HepG2 (cell line): ENCODE data around the gene ADAD2. TPM values are rescaled to one million over a fixed set of nuclear protein-coding genes. Genes with fewer than 3 reads are reported as not detected.

Source experiments
- ATAC-seq: fragments of 200-7000 bp; cut with Tn5 transposase; 3 replicates; pipeline ENCODE4 v1.9.1; 2020; ENCODE audit warnings: mild to moderate bottlenecking, moderate library complexity
- BruUV-seq: library from RNA; stranded (reverse); fragments of 400-500 nt; replicated peaks from 2 replicates; lab custom pipeline; 2021; lab: Mats Ljungman, UMichigan
- CTCF ChIA-PET: fragments of 300-600 bp; formaldehyde crosslinking; extraction: SDS; loops from one replicate; lab custom pipeline; 2021; ENCODE audit warnings: low total read pairs, inconsistent platforms, low intra/inter-chr PET ratio; lab: Yijun Ruan, JAX
- POLR2A ChIA-PET: fragments of 350-600 bp; sonication (Branson Sonifier 250); formaldehyde crosslinking; loops from one replicate; lab custom pipeline; 2020; ENCODE audit warnings: antibody characterized with exemption, inconsistent platforms; lab: Yijun Ruan, JAX
- DNase-seq: peaks from one replicate; pipeline ENCODE4 v3.0.0-alpha.2; 2015; ENCODE audit warnings: low spot score
- FAIRE-seq: peaks from 3 replicates; lab custom pipeline; 2011; peaks lifted over from hg19 to GRCh38; lab: Jason Lieb, UNC
- H2AFZ ChIP-seq: one replicate; pipeline ENCODE4 v1.6.1; 2011; ENCODE audit warnings: low read length, inconsistent platforms
- H3K27ac ChIP-seq: fragments of 300-600 bp; 3 replicates; pipeline ENCODE4 v1.8.0; 2011; ENCODE audit warnings: mixed run types, mild to moderate bottlenecking, mixed read lengths, low read length, inconsistent platforms; ENCODE audit not compliant: insufficient read depth; ENCODE audit errors: extremely low read length
- H3K27me3 ChIP-seq, 2 experiments: fragments of 200-600 bp in 1 of 2; 2 replicates in 1 of 2; 3 replicates in 1 of 2; pipeline versions ENCODE4 v1.6.0 to v1.8.0; 2011; ENCODE audit warnings: low read length in 2 of 2, mild to moderate bottlenecking in 2 of 2, moderate library complexity in 2 of 2, inconsistent platforms in 1 of 2; ENCODE audit not compliant: insufficient read depth in 2 of 2, control insufficient read depth in 1 of 2
- H3K36me3 ChIP-seq, 2 experiments: fragments of 200-600 bp in 1 of 2; replicated peaks in 1 of 2; 2 replicates in 1 of 2; 3 replicates in 1 of 2; pipeline versions ENCODE4 v1.5.1 to v1.8.0; 2011; ENCODE audit warnings: low read length in 2 of 2, inconsistent platforms in 1 of 2; ENCODE audit not compliant: insufficient read depth in 2 of 2, control insufficient read depth in 1 of 2
- H3K4me1 ChIP-seq: 2 replicates; pipeline ENCODE4 v1.5.1; 2012; ENCODE audit warnings: low read length, inconsistent platforms; ENCODE audit not compliant: insufficient read depth
- H3K4me2 ChIP-seq: 2 replicates; pipeline ENCODE4 v1.6.0; 2011; ENCODE audit warnings: low read depth, low read length, inconsistent platforms
- H3K4me3 ChIP-seq, 3 experiments: fragments of 200-600 bp in 1 of 3; sonication (generic), shearing (Covaris generic) in 1 of 3; replicated peaks in 1 of 3; 2 replicates each; pipeline ENCODE4 v1.5.1; 2011 to 2016; ENCODE audit warnings: low read length in 3 of 3, inconsistent platforms in 2 of 3, low read depth in 2 of 3, mild to moderate bottlenecking in 2 of 3, control low read depth in 1 of 3, mixed read lengths in 1 of 3; ENCODE audit not compliant: insufficient read depth in 1 of 3
- H3K79me2 ChIP-seq: one replicate; pipeline ENCODE4 v1.6.1; 2011; ENCODE audit warnings: low read length, inconsistent platforms; ENCODE audit not compliant: insufficient read depth
- H3K9ac ChIP-seq: 2 replicates; pipeline ENCODE4 v1.6.0; 2011; ENCODE audit warnings: mild to moderate bottlenecking, low read depth, low read length, inconsistent platforms; ENCODE audit not compliant: insufficient read depth
- H3K9me3 ChIP-seq: 2 replicates; pipeline ENCODE4 v1.5.1; 2012; ENCODE audit warnings: mild to moderate bottlenecking, low read length
- H4K20me1 ChIP-seq: 2 replicates; pipeline ENCODE4 v1.6.0; 2011; ENCODE audit warnings: inconsistent platforms, mild to moderate bottlenecking, low read length, moderate library complexity; ENCODE audit not compliant: insufficient read depth
- SIX4 ChIP-seq: sonication (generic); formaldehyde crosslinking; IDR thresholded peaks from 2 replicates; pipeline ENCODE4 v1.4.0; 2020; ENCODE audit warnings: missing genetic modification reagents
- TBX3 ChIP-seq: fragments of 450-650 bp; IDR thresholded peaks from 2 replicates; pipeline ENCODE4 v1.6.1; 2017; ENCODE audit warnings: antibody characterized with exemption, mild to moderate bottlenecking, inconsistent platforms, borderline replicate concordance
- WIZ ChIP-seq: sonication (generic); formaldehyde crosslinking; IDR thresholded peaks from 2 replicates; pipeline ENCODE4 v1.5.1; 2020; ENCODE audit warnings: mild to moderate bottlenecking, missing genetic modification reagents
- WGBS: methylation state at CpG from one replicate; pipeline ENCODE4 v1.1.6; 2017; ENCODE audit warnings: low lambda C conversion rate; 5-methylcytosine and 5-hydroxymethylcytosine counted together
- in situ Hi-C: cut with HindIII; loops from 2 replicates; pipeline ENCODE4 v1.10.0; 2017; ENCODE audit warnings: low pct_unique_long_range_greater_than_20kb; ENCODE audit not compliant: extremely low pct_ligation_motif_present
- intact Hi-C: fragments of 100-400 bp; cut with micrococcal nuclease; formaldehyde crosslinking; loops from one replicate; pipeline ENCODE4 v1.10.0; 2022; ENCODE audit not compliant: unreplicated experiment
- polyA plus RNA-seq, 8 experiments: library from polyadenylated mRNA; depleted of rRNA in 3 of 8; stranded (reverse) in 7 of 8; unstranded in 1 of 8; fragments of >200 nt; fragmentation: Illumina TruSeq in 4 of 8; extraction: Trizol in 4 of 8; gene quantifications; 2 replicates each; pipeline versions ENCODE4 v1.2.1 to v1.2.3, GENCODE V29; 2011 to 2016; ENCODE audit warnings: low read depth in 4 of 8, missing spikeins in 1 of 8, mixed read lengths in 1 of 8; ENCODE audit not compliant: insufficient read depth in 1 of 8
- total RNA-seq, 5 experiments: library from RNA; depleted of rRNA; stranded (reverse); fragments of >200 nt; fragmentation: Illumina TruSeq; extraction: Trizol; gene quantifications; 2 replicates each; pipeline ENCODE4 v1.2.3, GENCODE V29; 2016; ENCODE audit warnings: low read depth in 1 of 5
- TF ChIP-seq, protein P1 (sequence below): sonication (generic); formaldehyde crosslinking; IDR thresholded peaks from 2 replicates; pipeline ENCODE4 v1.4.0; 2020; ENCODE audit warnings: missing genetic modification reagents
- TF ChIP-seq, protein P2 (sequence below): sonication (generic); formaldehyde crosslinking; conservative IDR thresholded peaks from 2 replicates; pipeline ENCODE4 v1.4.0; 2020; ENCODE audit warnings: missing genetic modification reagents

The ADAD2 gene
- total and polyA plus RNA-seq, 2 of the 13 experiments (the other 11 are each of a cell fraction or from before 2014, with no cell fraction given), result not detected

DNA sequence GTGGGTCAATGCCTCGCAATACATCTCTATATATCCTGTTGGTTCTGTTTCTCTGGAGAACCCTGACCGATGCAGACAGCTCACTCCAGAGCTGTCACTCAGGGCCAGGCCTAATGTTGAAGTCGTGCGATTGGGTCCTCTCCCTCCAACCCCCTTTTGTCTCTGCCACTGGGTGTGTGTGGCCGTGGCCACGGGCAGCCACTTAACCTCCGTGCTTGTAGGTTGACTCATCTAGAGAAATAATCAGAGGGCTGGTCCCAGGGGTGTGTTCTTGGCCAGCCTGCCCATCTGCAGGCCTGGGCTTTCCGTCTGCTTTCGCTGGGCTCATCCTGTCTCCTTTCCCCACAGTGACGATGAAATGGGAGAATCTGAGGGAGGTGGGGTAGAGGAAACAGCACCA lies 7.4 kb downstream of the ADAD2 start (continued):
- TF ChIP-seq, protein P1, sequence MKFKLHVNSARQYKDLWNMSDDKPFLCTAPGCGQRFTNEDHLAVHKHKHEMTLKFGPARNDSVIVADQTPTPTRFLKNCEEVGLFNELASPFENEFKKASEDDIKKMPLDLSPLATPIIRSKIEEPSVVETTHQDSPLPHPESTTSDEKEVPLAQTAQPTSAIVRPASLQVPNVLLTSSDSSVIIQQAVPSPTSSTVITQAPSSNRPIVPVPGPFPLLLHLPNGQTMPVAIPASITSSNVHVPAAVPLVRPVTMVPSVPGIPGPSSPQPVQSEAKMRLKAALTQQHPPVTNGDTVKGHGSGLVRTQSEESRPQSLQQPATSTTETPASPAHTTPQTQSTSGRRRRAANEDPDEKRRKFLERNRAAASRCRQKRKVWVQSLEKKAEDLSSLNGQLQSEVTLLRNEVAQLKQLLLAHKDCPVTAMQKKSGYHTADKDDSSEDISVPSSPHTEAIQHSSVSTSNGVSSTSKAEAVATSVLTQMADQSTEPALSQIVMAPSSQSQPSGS (CRISPR knock-in tag), result no peak
- TF ChIP-seq WIZ (CRISPR knock-in tag), result no peak

DNA sequence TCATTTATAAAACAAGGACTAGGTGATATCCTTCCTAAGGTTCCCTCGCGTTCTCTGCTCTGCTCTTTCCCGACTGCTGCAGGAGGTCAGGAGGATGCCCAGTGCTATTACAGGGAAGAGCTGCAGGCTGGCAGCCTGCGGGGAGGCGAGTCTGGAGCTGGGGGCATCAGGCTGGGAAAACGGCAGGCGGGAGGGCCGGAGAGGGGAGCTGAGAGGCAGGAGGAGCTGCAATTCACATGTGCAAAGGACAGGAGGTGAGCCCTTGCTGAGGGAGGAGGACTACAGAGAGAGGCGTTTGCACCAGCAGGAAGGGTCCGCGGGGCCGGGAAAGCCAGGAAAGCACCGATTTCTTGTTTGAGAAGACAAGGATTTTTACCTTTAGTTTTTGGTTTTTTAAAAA lies 8.1 kb downstream of the ADAD2 start:
- intact Hi-C loops (loop anchor here (5.0 kb wide), 1 partner anchor 537 kb away; no protein-coding TSS in a partner anchor), in situ Hi-C loops (loop anchor here (25.0 kb wide), 1 partner anchor 237 kb away; the partner anchor contains the start of genes NECAB2 and OSGIN1)
- Histone ChIP-seq H4K20me1 (no peaks in the 10 kb centered on the region), H3K79me2 (no peaks in the 10 kb centered on the region), H3K4me3 (no peak overlapping the region), H3K27me3 (peaks cover 25 to 68% of the 10 kb centered on the region in 2 experiments; a peak in 4 of 5 replicates), H3K9me3 (no peaks in the 10 kb centered on the region), H3K36me3 (no peaks in the 10 kb centered on the region), H2AFZ (no peak overlapping the region), H3K4me2 (no peak overlapping the region), H3K9ac (no peak overlapping the region), H3K27ac (no peak overlapping the region), H3K4me1 (no peaks in the 10 kb centered on the region)
- no TSS peak for BruUV-seq
- DNase-seq (no peak), FAIRE-seq (no peak), ATAC-seq (no peak)
- ChIA-PET CTCF (no interaction called here), POLR2A (no interaction called here)
- TF ChIP-seq, protein P2, sequence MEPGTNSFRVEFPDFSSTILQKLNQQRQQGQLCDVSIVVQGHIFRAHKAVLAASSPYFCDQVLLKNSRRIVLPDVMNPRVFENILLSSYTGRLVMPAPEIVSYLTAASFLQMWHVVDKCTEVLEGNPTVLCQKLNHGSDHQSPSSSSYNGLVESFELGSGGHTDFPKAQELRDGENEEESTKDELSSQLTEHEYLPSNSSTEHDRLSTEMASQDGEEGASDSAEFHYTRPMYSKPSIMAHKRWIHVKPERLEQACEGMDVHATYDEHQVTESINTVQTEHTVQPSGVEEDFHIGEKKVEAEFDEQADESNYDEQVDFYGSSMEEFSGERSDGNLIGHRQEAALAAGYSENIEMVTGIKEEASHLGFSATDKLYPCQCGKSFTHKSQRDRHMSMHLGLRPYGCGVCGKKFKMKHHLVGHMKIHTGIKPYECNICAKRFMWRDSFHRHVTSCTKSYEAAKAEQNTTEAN (CRISPR knock-in tag), result no peak
- TF ChIP-seq TBX3 (no peak), SIX4 (no peak)
- WGBS, result 34% methylated on average over 13 of the region's 13 CpGs
